Choroid plexus epithelial cell (primary cell): Measurements from ENCODE around the gene TMPRSS4.

Source experiments
- DNase-seq: peaks from one replicate; pipeline ENCODE4 v3.0.0-alpha.2; 2010; ENCODE audit warnings: low read depth
- H3K4me3 ChIP-seq: 2 replicates; pipeline ENCODE4 v1.5.1; 2011; ENCODE audit warnings: low read depth, mild to moderate bottlenecking, control low read depth, low read length, moderate library complexity
- TF ChIP-seq, protein P1 (sequence below): conservative IDR thresholded peaks from 2 replicates; pipeline ENCODE4 v1.5.1; 2011; ENCODE audit warnings: low read depth, mild to moderate bottlenecking, control low read depth, inconsistent platforms, low read length, moderate library complexity

TMPRSS4 gene

GRCh38 chr11:118082880-118083552, 6.1 kb downstream of the TMPRSS4 start:
- TF ChIP-seq, protein P1, sequence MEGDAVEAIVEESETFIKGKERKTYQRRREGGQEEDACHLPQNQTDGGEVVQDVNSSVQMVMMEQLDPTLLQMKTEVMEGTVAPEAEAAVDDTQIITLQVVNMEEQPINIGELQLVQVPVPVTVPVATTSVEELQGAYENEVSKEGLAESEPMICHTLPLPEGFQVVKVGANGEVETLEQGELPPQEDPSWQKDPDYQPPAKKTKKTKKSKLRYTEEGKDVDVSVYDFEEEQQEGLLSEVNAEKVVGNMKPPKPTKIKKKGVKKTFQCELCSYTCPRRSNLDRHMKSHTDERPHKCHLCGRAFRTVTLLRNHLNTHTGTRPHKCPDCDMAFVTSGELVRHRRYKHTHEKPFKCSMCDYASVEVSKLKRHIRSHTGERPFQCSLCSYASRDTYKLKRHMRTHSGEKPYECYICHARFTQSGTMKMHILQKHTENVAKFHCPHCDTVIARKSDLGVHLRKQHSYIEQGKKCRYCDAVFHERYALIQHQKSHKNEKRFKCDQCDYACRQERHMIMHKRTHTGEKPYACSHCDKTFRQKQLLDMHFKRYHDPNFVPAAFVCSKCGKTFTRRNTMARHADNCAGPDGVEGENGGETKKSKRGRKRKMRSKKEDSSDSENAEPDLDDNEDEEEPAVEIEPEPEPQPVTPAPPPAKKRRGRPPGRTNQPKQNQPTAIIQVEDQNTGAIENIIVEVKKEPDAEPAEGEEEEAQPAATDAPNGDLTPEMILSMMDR, result no peak
- DNase-seq, result no peak
- H3K4me3 ChIP-seq, result no peak overlapping the region

DNA sequence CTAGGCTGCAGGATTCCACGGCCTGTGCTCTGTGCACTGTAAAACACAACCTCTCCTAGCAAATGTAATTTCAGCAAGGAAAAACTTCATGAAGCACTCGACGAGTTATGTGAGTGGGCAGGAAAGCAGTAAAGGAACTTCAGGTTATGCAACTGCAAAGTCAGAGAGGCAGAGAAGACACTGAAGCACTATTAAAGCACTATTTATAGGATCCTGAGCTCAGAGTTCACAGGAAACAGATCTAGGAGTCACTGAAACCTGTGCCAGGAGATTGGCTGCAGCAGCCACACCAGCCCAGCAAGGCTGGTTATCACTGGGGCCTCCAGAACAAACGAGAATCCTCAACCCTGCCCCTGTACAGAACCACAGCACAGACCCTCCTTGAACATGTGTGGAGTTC, 7.4 kb downstream of the TMPRSS4 start:
- no peak overlapping the region for H3K4me3 ChIP-seq
- peak; percentile 45 for DNase-seq
- TF ChIP-seq, protein P1, result no peak

GRCh38 chr11:118084656-118085055, 7.8 kb downstream of the TMPRSS4 start:
- TF ChIP-seq, protein P1, result no peak
- H3K4me3 ChIP-seq, result no peak overlapping the region
- no peak for DNase-seq

DNA sequence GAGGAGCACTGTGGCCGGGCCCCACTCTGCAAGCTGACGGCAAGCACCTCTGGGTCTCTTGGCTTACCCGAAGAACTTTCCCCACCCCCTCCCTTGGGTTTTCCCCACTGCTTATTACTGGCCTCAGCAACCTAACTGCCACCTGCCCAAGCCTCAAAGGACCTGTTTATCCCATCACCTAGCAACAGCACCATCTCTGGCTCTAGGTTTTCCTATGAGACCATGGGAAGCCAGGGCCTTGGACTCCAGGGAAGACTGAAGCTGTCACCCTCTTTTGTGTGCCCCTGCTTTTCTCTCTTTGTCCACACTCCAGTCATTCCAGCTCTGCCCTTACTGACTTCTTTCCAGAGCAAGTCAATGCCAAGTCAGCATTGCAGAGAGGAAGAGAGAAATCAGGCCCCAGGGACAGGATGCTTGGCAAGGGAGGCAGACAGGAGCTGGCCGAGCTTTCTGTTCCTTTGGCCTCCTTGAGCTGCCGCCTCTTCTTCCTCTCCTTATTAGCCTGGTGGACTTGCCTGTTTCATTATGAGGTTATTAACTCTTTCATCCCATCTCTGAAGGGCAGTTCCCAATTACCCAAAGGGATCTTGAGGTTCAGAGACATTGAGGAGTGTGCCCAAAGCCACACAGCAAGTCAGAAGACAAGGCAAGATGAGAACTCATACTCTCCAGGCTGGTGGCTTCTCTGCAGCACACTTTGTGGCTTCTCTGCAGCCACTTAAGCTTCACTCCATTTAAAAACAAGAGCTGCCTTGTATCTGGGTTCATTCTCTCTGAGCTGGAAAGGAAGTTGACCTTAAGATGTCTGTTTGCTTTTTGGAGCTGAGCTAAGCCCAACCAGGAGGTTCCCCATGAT, 10.3 kb downstream of the TMPRSS4 start, which contains the start of gene SMIM35:
Gene SMIM35 (minus strand): TSS at position 51 of the 856 bp plus-strand sequence. CDS start 206 bp downstream, outside the sequence.
- H3K4me3 ChIP-seq, result no peak within 1 kb of the TSS
- no peak for DNase-seq
- TF ChIP-seq, protein P1, result no peak

GRCh38 chr11:118087931-118088330, 11.1 kb downstream of the TMPRSS4 start:
- no peak overlapping the region for H3K4me3 ChIP-seq
- TF ChIP-seq, protein P1, result no peak
- no peak for DNase-seq

- no peak overlapping the region for H3K4me3 ChIP-seq
- peak; percentile 52 for DNase-seq
- TF ChIP-seq, protein P1, result no peak
These were observed 11.7 kb downstream of the TMPRSS4 start for GRCh38 chr11:118088531-118088930.
